GM18526 (cell line): ENCODE measurements around the gene MORC1.

Experiments
- POLR2A ChIP-seq: IDR thresholded peaks from 3 replicates; pipeline ENCODE4 v1.6.1; 2011; ENCODE audit not compliant: insufficient read length; ENCODE audit errors: extremely low read depth

MORC1 gene

DNA sequence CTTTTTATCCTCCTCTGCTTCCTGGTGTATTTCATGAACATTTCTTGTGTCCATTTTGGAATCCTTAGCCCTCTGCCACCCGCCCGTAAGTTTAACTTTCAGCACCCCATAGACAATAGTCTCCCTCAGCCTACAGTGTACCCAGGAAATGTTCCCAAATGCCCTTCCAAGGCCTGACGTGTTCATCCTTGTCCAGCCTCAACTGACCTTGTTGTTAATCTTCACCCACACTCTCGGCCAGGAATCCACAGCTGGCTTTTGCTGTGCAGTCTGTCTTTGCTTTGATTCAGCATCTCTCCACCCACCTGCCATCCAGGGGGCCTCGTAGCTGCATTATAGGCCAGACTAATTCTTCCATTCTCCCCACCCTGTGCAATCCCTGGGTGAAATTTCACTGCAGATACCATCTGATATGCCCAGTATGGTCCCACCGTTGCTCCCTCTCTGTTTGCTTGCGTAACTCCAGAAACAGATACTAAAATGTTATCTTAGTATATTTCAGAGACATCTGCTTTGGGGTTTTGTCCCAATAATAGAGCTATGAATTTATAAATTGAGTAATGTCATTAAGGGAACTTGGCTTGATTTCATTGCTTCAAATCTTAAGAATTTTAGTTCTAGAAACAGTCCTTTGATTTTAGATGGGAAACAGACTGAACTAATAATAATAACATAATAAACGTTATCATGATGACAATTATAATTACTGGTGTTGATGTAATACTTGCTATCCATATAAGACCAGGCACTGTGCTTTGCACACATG, 180.8 kb downstream of the MORC1 start:
- no peak for TF ChIP-seq POLR2A

GRCh38 chr3:108931035-108931434, 186.9 kb downstream of the MORC1 start:
- no peak for TF ChIP-seq POLR2A

GRCh38 chr3:108918866-108919265, 199.1 kb downstream of the MORC1 start:
- no peak for TF ChIP-seq POLR2A

DNA sequence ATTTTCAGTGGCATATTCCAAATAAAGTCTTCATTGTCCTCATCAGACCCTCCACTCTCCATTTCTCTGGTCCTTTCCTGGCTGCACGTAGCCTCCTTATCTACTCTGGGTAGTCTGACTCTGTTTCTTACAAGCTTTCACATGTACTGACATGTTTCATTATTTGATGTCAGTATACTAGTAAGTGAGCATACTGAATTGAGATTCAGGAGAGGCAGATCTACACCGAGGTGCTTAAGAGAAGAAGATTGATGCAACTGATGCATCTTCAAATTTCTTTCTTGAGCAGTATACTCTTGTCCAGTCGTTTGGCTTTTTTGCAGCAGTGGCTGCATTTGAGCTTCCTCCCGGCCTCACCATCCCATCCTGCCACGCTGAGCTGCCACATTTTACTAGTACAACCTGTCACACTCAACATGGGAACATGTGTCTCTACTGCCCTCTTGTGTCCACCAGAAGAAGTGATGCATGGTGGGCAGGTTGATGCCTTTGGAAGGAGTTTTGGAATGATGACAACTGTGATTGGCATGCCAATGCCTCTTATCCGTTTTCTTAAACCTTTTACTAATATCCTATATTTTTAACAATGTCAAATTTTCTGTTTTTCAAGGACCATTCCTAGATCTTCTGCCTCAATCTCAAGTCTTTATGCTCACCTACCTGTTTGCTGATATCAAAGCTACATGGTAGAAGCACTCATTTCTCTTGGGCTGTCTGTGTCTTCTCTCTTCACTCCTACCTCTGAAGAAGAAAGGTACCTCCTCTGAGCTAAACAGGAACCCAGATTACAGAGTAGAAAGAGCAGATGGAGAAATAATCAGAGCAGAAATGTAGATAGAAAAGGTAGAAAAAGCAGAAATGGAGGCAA, 202.9 kb downstream of the MORC1 start:
- no peak for TF ChIP-seq POLR2A

DNA sequence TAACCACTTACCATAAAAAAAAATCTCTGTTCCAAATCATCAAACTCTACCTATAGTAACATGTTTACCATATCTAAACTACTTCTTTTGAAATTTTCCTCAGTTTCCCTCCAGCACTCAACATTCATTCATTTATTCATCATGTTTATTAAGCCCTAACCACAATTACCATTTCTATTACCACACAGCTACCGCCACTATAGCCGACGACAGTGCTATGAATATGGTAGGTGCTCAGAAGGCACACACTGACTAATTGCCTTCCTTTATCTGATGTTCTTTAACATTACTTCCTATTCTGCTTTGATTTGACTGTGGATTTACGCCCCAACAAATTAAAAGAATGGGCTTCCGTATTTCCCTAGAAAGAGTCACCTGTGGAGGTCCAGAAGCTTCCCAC, 208.1 kb downstream of the MORC1 start:
- TF ChIP-seq POLR2A: no peak
